HEK293T (cell line): ENCODE data around the gene SYTL2.

Experiments
- CTCF ChIA-PET: fragments of 350-600 bp; formaldehyde crosslinking; extraction: SDS; loops from one replicate; lab custom pipeline; 2021; ENCODE audit warnings: antibody characterized with exemption, inconsistent platforms; lab: Yijun Ruan, JAX
- POLR2A ChIA-PET: fragments of 350-600 bp; formaldehyde crosslinking; extraction: SDS; loops from one replicate; lab custom pipeline; 2020; ENCODE audit warnings: antibody characterized with exemption, inconsistent platforms; lab: Yijun Ruan, JAX
- DNase-seq: peaks from one replicate; pipeline ENCODE4 v3.0.0; 2012; ENCODE audit warnings: mixed read lengths; ENCODE audit errors: extremely low spot score
- ARNT ChIP-seq: fragments of 450-650 bp; IDR thresholded peaks from 2 replicates; pipeline ENCODE4 v1.6.1; 2017; ENCODE audit warnings: mild to moderate bottlenecking
- BHLHE40 ChIP-seq: fragments of 450-650 bp; IDR thresholded peaks from 2 replicates; pipeline ENCODE4 v1.6.1; 2016; ENCODE audit warnings: mild to moderate bottlenecking, moderate library complexity, borderline replicate concordance
- CTBP1 ChIP-seq: fragments of 450-650 bp; IDR thresholded peaks from 2 replicates; pipeline ENCODE4 v1.6.1; 2016; ENCODE audit warnings: borderline replicate concordance
- ELF4 ChIP-seq: fragments of 450-650 bp; IDR thresholded peaks from 2 replicates; pipeline ENCODE4 v1.6.1; 2017; ENCODE audit warnings: antibody characterized with exemption
- FOXA1 ChIP-seq: fragments of 450-650 bp; IDR thresholded peaks from 2 replicates; pipeline ENCODE4 v1.6.1; 2016; ENCODE audit warnings: mild to moderate bottlenecking
- FOXK2 ChIP-seq: fragments of 450-650 bp; IDR thresholded peaks from 2 replicates; pipeline ENCODE4 v1.6.1; 2016; ENCODE audit warnings: mild to moderate bottlenecking
- FOXM1 ChIP-seq: fragments of 450-650 bp; IDR thresholded peaks from 2 replicates; pipeline ENCODE4 v1.6.1; 2017; ENCODE audit warnings: mild to moderate bottlenecking, borderline replicate concordance
- HDGF ChIP-seq: fragments of 450-650 bp; IDR thresholded peaks from 2 replicates; pipeline ENCODE4 v1.6.1; 2017; ENCODE audit warnings: antibody characterized with exemption, borderline replicate concordance
- L3MBTL2 ChIP-seq: fragments of 450-650 bp; conservative IDR thresholded peaks from 2 replicates; pipeline ENCODE4 v1.6.1; 2016; ENCODE audit warnings: mild to moderate bottlenecking
- LEF1 ChIP-seq: fragments of 450-650 bp; IDR thresholded peaks from 2 replicates; pipeline ENCODE4 v1.6.1; 2017; ENCODE audit warnings: mild to moderate bottlenecking, borderline replicate concordance
- NFRKB ChIP-seq: fragments of 450-650 bp; IDR thresholded peaks from 2 replicates; pipeline ENCODE4 v1.6.1; 2016; ENCODE audit warnings: mild to moderate bottlenecking, moderate library complexity
- SP1 ChIP-seq: fragments of 450-650 bp; IDR thresholded peaks from 2 replicates; pipeline ENCODE4 v1.6.1; 2017
- SUZ12 ChIP-seq: fragments of 450-650 bp; IDR thresholded peaks from 2 replicates; pipeline ENCODE4 v1.6.1; 2016; ENCODE audit warnings: mild to moderate bottlenecking
- TARDBP ChIP-seq: fragments of 450-650 bp; IDR thresholded peaks from 2 replicates; pipeline ENCODE4 v1.6.1; 2016
- ZNF384 ChIP-seq: fragments of 450-650 bp; IDR thresholded peaks from 2 replicates; pipeline ENCODE4 v1.6.1; 2016
- TF ChIP-seq, protein P1 (sequence below): fragments of 450-650 bp; IDR thresholded peaks from 2 replicates; pipeline ENCODE4 v1.6.1; 2016

SYTL2 gene

DNA sequence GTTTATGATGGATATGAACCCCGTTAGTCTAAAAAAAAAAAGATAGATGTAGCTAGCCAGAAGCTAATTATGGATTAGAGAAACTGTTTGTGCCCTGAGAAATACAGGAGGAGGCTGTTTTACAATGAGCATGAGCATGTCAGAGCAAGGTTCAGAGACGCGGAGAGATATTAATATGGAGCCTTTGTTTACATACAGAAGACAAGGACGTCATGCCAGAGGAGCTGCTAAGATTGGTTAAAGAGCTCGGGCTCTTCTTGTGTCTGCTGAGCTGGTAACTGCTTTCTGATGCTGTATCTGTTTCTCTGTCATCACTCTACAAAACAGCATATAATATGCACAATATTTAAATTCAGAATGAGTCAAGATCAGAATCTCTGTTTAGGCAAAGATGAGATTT is 100.0 kb downstream of the SYTL2 start:
- no peak for DNase-seq
- TF ChIP-seq SP1 (no peak), NFRKB (no peak)
- CTCF ChIA-PET = no interaction called here
- POLR2A ChIA-PET = no interaction called here

DNA sequence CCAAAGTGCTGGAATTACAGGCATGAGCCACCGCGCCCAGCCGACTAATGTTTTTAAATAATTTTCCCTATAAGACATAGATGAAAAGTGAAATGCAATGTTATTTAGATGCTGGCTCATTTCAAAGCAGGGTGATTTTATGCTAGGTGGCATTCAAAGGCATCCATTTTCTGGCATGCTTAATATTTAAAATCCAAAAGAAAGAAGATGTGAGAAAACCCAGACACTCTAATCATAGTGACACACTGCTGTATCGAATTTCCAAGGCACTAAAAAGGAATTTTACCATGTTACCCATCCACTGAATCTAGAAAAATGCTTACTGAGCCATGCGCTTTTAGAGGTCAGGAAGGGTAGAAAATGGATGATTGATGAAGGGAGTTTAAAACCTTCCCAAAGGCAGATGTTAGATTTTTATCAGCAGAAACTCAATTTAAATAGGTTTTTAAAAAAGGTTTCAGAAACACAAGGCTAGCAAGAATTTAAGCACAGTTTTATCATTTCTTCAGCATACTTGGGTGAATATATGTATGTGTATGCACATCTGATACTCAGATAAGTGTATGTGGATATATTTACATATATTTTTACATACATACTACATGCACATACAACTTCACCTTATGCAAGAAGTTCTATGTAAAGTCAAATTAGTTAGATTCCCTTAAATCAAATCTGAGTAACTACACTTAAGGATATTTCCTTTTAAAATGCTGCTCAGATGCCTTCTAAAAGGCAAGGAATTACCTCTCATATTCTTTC is 100.8 kb downstream of the SYTL2 start:
- CTCF ChIA-PET = no interaction called here
- TF ChIP-seq, protein P1, sequence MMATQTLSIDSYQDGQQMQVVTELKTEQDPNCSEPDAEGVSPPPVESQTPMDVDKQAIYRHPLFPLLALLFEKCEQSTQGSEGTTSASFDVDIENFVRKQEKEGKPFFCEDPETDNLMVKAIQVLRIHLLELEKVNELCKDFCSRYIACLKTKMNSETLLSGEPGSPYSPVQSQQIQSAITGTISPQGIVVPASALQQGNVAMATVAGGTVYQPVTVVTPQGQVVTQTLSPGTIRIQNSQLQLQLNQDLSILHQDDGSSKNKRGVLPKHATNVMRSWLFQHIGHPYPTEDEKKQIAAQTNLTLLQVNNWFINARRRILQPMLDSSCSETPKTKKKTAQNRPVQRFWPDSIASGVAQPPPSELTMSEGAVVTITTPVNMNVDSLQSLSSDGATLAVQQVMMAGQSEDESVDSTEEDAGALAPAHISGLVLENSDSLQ = no peak
- TF ChIP-seq CTBP1 = no peak
- TF ChIP-seq HDGF = no peak
- no peak for TF ChIP-seq L3MBTL2
- no peak for TF ChIP-seq ARNT
- no peak for TF ChIP-seq SUZ12
- TF ChIP-seq SP1 = no peak
- no peak for TF ChIP-seq NFRKB
- TF ChIP-seq BHLHE40 = no peak
- TF ChIP-seq FOXA1 = no peak
- TF ChIP-seq ELF4 = no peak
- TF ChIP-seq FOXK2 = no peak
- no peak for TF ChIP-seq FOXM1
- no peak for TF ChIP-seq TARDBP
- TF ChIP-seq ZNF384 = no peak
- no peak for TF ChIP-seq LEF1
- DNase-seq = no peak
- POLR2A ChIA-PET = no interaction called here

DNA sequence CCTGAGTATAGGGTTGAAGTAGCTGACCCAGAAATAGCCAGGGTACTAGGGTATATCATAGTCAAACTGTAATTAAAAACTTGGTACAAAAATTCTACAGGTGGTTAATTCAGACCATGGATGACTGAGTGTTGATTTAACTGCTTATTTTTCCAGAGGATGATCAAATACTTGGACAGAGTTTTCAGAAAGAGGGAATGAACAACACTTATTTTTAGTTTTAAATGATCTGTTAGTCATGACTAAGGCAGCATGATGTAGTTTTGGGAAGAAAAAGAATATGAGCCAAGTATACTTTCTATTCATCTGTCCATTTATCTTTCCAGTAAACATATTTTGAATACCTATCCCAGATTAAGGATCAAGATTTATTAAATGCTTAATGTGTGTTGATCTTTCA is 105.1 kb downstream of the SYTL2 start:
- DNase-seq = no peak
- TF ChIP-seq CTBP1 = no peak
- no peak for TF ChIP-seq L3MBTL2
- TF ChIP-seq TARDBP = no peak
- no peak for TF ChIP-seq FOXA1
- TF ChIP-seq, protein P1 = no peak
- no peak for TF ChIP-seq ARNT
- no peak for TF ChIP-seq NFRKB
- no peak for TF ChIP-seq SP1
- TF ChIP-seq LEF1 = no peak
- TF ChIP-seq FOXM1 = no peak
- TF ChIP-seq FOXK2 = no peak
- no peak for TF ChIP-seq BHLHE40
- TF ChIP-seq ELF4 = no peak
- no peak for TF ChIP-seq SUZ12
- no peak for TF ChIP-seq ZNF384
- TF ChIP-seq HDGF = no peak
- ChIA-PET POLR2A (no interaction called here), CTCF (no interaction called here)

DNA sequence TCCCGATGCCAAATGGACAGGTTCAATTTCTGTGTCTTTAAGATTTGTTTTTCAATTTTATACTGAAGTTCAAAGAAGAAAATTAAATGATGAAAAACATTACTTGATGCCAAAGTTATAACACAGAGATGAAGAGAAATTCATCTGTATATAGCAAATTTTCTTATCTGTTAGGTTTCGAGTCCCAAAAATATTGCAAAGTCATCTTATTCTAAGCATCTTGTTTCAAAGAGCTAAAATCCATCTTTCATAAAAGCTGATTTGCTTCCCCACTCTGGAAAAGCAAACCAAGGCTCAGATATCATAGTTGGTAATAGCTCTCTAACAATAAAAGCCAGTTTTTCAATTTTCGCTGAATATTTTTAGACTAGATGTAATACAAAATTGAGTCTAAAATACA is 106.0 kb downstream of the SYTL2 start:
- CTCF ChIA-PET = no interaction called here
- no peak for DNase-seq
- no peak for TF ChIP-seq FOXM1
- no peak for TF ChIP-seq FOXA1
- TF ChIP-seq L3MBTL2 = no peak
- no peak for TF ChIP-seq SP1
- no peak for TF ChIP-seq LEF1
- TF ChIP-seq CTBP1 = no peak
- TF ChIP-seq SUZ12 = no peak
- no peak for TF ChIP-seq HDGF
- TF ChIP-seq ARNT = no peak
- no peak for TF ChIP-seq TARDBP
- TF ChIP-seq NFRKB = no peak
- TF ChIP-seq ELF4 = no peak
- TF ChIP-seq, protein P1 = no peak
- no peak for TF ChIP-seq ZNF384
- no peak for TF ChIP-seq BHLHE40
- no peak for TF ChIP-seq FOXK2
- POLR2A ChIA-PET = no interaction called here

DNA sequence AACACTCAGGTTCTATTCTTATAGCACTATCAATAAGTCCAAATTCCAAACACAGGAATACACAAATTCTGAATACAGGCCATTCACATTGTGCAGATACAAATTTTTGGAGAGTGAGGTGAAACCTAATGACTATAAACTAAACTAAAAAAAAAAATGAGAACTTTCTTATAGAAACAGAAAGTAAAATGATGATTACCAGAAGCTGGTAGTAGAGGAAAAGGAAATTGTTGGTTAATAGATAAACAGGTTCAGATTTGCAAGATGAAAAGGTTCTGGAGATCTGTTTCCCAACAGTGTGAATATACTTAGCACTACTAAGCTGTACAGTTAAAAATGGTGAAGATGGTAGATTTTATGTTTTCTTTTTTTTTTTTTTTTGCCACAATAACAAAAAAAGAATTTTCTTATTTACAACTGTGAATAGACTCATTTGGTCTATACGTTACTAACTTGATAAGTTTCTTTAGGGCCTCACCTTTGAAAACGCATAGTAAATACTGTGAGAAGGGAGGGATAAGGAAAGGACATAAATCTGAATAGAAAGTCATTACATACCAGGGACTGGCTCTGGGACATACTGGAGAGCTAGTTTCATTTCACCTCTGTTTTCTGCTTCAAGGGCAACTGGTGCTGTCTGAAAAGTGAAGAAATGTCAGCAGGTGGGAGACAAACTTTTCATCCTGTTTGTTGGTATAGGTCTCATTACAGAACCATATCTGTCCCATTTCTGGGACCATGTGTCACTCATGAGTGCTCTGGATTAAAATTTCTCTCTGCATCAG is 110.8 kb downstream of the SYTL2 start:
- ChIA-PET POLR2A (no interaction called here), CTCF (no interaction called here)
- DNase-seq = no peak
- no peak for TF ChIP-seq LEF1
- TF ChIP-seq, protein P1 = no peak
- no peak for TF ChIP-seq HDGF
- TF ChIP-seq SP1 = no peak
